HG02588 (cell line): ENCODE results near the gene CYP4A11.
"Not testable (repeated sequence)": the region's sequence is repeated elsewhere in the genome, so short reads cannot be mapped to it uniquely, and the experiment has no call there.

Source experiments
- ATAC-seq: cut with Tn5 transposase; IDR thresholded peaks from one replicate; pipeline ENCODE4 v1.9.1; 2021; ENCODE audit warnings: mild to moderate bottlenecking, moderate library complexity; ENCODE audit not compliant: unreplicated experiment

CYP4A11 gene

DNA sequence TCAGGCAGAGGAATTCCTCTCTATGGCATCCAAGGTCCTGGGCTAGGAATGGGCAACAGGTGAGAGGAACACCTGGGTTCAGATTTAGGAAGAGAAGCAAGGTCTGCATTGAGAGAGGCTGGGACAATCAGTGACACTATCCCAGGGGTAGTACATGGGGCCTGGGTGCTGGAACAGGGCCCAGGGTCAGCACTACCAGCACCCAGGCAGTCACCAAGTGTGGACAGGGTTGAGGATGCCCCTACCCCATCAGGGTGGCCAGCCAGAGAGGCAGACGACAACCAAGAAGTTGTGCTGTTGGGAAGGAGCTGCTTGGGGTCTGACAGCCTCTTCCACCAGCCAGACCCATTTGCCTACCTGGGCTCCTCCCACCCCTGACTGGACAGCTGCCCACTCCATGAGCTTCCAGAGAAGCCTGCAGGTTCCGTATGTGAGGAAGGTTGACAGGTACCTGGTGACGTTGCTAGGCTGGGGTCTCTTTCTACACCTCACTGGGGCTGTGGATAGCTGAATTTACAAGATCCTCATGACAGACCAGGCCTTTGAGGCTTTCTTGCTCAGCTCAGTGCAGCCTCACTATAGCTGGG, 13.9 kb downstream of the CYP4A11 start:
- ATAC-seq, result no peak

DNA sequence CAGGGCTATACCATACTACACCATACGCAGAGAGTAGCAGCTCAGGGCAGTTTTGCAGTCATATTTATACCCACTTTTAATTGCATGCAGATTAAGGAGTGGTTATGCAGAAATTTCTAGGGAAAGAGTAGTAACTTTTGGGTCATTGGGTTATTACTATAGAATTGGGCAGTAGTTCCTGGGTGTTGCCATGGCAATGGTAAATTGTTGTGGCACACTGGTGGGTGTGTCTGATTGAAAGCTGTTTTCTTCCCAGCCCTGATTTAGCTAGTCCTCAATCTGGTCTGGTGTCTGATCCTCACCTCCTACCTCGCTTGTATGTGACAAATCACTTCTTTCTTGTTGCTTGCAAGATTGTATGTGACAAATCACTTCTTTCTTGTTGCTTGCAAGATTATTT, 30.5 kb downstream of the CYP4A11 start:
- no peak for ATAC-seq

DNA sequence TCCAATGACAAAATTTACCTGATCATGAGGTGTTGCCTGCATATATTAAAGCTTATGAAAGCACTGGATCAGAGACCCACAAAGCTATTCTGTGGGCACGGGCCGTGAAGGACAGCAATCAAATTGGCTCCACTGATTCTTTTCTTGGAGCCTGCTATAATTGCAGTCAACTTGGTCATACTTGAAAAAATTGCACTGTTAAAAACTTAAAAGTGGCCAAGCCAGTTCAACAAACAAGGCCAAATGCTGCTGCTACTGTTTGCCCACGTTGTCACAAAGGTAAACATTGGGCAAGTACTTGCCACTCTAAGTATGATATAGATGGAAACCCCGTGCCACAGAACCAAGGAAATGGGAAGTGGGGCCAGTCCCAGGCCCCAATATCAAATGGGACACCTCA, 37.8 kb downstream of the CYP4A11 start:
- ATAC-seq, result no peak

DNA sequence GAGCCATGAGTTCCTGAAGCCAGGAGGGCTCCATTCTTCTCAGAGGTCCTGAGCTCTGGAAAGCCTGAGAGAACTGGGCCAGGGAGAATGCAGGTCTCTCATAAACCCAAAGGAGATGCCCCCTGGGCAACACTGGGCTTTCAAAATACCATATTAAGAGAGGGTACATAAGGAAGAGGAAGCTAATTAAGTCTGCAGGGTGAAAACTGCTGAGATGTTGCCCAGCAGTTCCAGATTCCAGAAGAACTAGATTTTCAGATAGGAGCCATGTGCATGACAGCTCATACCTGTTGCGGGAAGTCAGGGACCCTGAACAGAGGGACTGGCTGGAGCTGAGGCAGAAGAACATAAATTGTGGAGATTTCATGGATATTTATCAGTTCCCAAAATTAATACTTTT, 40.9 kb downstream of the CYP4A11 start:
- no peak for ATAC-seq

DNA sequence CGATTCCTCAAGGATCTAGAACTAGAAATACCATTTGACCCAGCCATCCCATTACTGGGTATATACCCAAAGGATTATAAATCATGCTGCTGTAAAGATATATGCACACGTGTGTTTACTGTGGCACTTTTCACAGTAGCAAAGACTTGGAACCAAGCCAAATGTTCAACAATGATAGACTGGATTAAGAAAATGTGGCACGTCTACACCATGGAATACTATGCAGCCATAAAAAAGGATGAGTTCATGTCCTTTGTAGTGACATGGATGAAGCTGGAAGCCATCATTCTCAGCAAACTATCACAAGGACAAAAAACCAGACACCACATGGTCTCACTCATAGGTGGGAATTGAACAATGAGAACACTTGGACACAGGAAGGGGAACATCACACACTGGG, 59.6 kb downstream of the CYP4A11 start:
- not testable (repeated sequence) for ATAC-seq
